Ectodermal cell (in vitro differentiated cells): ENCODE measurements around the gene SPAG17.
A peak's percentile ranks its signal among the peaks of the same experiment; 100 is the strongest.

ENCODE experiments used
- H3K27ac ChIP-seq: 2 replicates; pipeline ENCODE4 v1.7.0; 2013; ENCODE audit warnings: mild to moderate bottlenecking, low read depth, low read length; ENCODE audit not compliant: insufficient read depth, poor library complexity, severe bottlenecking
- H3K27me3 ChIP-seq: 2 replicates; pipeline ENCODE4 v1.7.0; 2013; ENCODE audit warnings: mild to moderate bottlenecking, low read length; ENCODE audit not compliant: insufficient read depth, control insufficient read depth, poor library complexity, severe bottlenecking
- H3K36me3 ChIP-seq: one replicate; pipeline ENCODE4 v1.7.0; 2013; ENCODE audit warnings: low read length; ENCODE audit not compliant: control insufficient read depth, insufficient read depth
- H3K4me1 ChIP-seq: one replicate; pipeline ENCODE4 v1.7.0; 2013; ENCODE audit warnings: low read length; ENCODE audit not compliant: control insufficient read depth, insufficient read depth
- H3K4me3 ChIP-seq: 2 replicates; pipeline ENCODE4 v1.7.0; 2013; ENCODE audit warnings: low read depth, low read length, control low read depth; ENCODE audit not compliant: insufficient read depth
- H3K9me3 ChIP-seq: 2 replicates; pipeline ENCODE4 v1.7.0; 2013; ENCODE audit warnings: mild to moderate bottlenecking, low read length, moderate library complexity; ENCODE audit not compliant: control insufficient read depth
- WGBS, 2 experiments: methylation state at CpG; one replicate each; pipeline ENCODE4 v1.1.7; 2013; ENCODE audit warnings: missing lambda C conversion rate in 2 of 2; 5-methylcytosine and 5-hydroxymethylcytosine counted together

The SPAG17 gene

DNA sequence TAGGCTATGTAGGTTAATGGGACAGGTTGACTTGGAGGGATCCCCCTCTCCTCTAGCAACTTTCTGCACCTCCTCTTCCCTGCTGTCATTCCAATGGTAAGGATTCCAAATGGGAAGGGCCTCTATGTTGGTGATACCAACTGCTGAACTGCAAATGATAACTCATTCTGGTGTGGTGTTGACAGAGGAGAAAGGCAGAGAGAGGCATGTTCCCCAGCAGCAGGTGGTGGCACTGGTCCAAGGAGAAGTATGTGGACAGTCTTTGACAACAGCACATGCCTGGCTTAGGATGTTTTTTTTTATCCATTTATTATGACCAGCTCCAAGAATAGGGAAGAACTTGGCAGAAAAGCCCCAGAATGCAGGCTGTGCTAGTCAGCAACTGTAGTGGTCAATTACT lies 19.6 kb upstream of the SPAG17 start:
- Histone ChIP-seq H3K27ac (no peak overlapping the region), H3K4me1 (no peaks in the 10 kb centered on the region), H3K27me3 (no peaks in the 10 kb centered on the region), H3K4me3 (no peak overlapping the region), H3K36me3 (no peaks in the 10 kb centered on the region), H3K9me3 (no peaks in the 10 kb centered on the region)

DNA sequence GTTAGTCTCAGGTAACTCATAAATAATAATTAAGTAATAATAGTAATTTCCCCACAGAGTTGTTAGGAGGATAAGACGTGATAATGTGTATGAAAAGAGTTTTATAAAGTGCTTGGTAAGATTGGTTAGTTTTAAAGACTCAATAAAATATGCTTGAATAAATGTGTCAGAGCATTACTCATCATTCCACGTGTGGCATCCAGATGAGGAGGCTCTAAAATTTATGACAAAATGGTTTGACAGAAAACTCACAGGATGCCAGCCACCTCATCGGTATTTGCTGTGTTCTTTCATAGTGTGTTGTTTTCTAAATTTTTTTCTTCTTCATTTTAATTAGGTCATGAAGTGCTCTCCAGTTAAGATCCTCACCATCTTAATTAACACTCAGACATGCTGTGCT lies 19.1 kb upstream of the SPAG17 start:
- Histone ChIP-seq H3K4me1 (no peaks in the 10 kb centered on the region), H3K4me3 (no peak overlapping the region), H3K36me3 (no peaks in the 10 kb centered on the region), H3K27me3 (no peaks in the 10 kb centered on the region), H3K9me3 (no peaks in the 10 kb centered on the region), H3K27ac (no peak overlapping the region)
- 86 to 98% methylated on average over 2 to 3 of the region's 3 CpGs for WGBS, 2 experiments

DNA sequence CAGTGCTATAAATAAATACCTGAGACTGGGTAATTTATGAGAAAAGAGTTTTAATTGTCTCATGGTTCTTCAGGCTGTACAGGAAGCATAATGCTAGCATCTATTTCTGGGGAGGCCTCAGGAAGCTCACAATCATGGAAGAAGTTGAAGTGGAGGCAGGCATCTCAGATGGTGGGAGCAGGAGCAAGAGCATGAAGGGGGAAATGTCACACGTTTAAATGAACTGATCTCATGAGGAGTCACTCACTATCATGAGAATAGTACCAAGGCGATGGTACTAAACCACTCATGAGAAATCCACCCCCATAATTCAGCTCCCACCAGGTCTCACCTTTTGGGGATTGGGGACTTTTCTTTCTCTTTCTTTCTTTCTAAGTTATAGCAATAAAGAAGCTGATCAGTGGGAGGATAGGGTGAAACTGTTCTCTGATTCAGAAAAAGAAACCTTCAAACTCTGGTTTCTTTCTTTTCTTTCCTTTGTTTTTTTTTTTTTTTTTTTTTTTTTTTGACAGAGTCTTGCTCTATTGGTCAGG lies 17.1 kb upstream of the SPAG17 start:
- no peaks in the 10 kb centered on the region for H3K27me3 ChIP-seq
- H3K4me1 ChIP-seq: no peaks in the 10 kb centered on the region
- H3K36me3 ChIP-seq: no peaks in the 10 kb centered on the region
- no peak overlapping the region for H3K4me3 ChIP-seq
- no peaks in the 10 kb centered on the region for H3K9me3 ChIP-seq
- 89 to 90% methylated on average over 1 to 2 of the region's 2 CpGs for WGBS, 2 experiments
- no peak overlapping the region for H3K27ac ChIP-seq

- Histone ChIP-seq H3K27me3 (no peaks in the 10 kb centered on the region), H3K4me1 (no peaks in the 10 kb centered on the region), H3K4me3 (no peak overlapping the region), H3K9me3 (no peaks in the 10 kb centered on the region), H3K27ac (no peak overlapping the region), H3K36me3 (no peaks in the 10 kb centered on the region)
- WGBS, 2 experiments: 81 to 89% methylated on average over 3 of the region's 3 CpGs
Measured at GRCh38 chr1:118201524-118201923, 16.5 kb upstream of the SPAG17 start.

DNA sequence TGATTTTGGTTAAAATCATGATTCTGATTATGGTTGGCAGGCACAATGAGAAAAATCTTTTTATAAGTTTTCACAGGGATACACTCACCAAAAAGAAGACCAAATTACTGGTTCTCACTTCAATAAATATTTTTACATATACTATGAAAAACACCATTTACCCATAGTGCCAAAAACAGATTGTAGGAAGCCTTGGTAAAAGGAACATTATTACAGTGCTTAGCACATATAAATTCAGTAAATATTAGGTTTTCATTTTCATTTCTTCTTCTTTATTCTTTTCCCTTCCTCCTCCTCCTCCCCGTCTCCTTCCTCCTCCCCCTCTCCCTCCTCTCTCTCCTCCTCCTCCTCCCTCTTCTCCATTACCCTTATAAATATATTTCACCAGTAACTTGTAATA lies 15.8 kb upstream of the SPAG17 start:
- Histone ChIP-seq H3K4me1 (no peaks in the 10 kb centered on the region), H3K27ac (no peak overlapping the region), H3K27me3 (no peaks in the 10 kb centered on the region), H3K4me3 (no peak overlapping the region), H3K9me3 (no peaks in the 10 kb centered on the region), H3K36me3 (no peaks in the 10 kb centered on the region)
- WGBS, 2 experiments: 89 to 100% methylated on average over 1 of the region's 1 CpG

- Histone ChIP-seq H3K36me3 (no peaks in the 10 kb centered on the region), H3K9me3 (no peaks in the 10 kb centered on the region), H3K4me3 (no peak overlapping the region), H3K27me3 (no peaks in the 10 kb centered on the region), H3K4me1 (peaks cover 4% of the 10 kb centered on the region), H3K27ac (no peak overlapping the region)
- WGBS, 2 experiments: 75 to 94% methylated on average over 1 of the region's 1 CpG
Measured at GRCh38 chr1:118190561-118190960, 5.5 kb upstream of the SPAG17 start.

DNA sequence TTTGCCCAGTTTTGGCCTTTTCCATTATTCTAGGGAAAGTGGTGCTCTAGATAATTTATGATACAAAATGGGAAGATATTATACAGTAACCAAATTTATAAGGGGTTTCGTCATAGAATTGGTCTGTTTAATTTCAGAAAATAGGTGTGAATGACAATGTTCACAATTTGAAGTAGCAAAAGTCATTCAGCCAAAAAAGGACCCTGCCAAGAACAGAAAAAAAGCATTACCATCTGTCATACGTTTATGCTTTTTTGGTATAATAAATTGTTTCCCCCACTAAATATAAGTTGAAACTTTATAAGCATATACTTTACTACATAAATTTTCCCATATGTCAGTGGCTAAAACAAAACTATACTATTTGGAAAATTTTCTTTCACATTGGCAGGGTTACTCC lies 4.5 kb upstream of the SPAG17 start:
- Histone ChIP-seq H3K4me1 (peaks cover 9% of the 10 kb centered on the region), H3K4me3 (no peak overlapping the region), H3K27me3 (no peaks in the 10 kb centered on the region), H3K9me3 (no peaks in the 10 kb centered on the region), H3K36me3 (no peaks in the 10 kb centered on the region), H3K27ac (no peak overlapping the region)
- WGBS, 2 experiments: 100% methylated on average over 1 of the region's 2 CpGs; no CpG with 5 or more reads in 1 of the 2 experiments

GRCh38 chr1:118188411-118188810 lies 3.4 kb upstream of the SPAG17 start:
- Histone ChIP-seq H3K27me3 (no peaks in the 10 kb centered on the region), H3K27ac (no peak overlapping the region), H3K9me3 (no peaks in the 10 kb centered on the region), H3K4me3 (no peak overlapping the region), H3K36me3 (no peaks in the 10 kb centered on the region), H3K4me1 (peaks cover 10% of the 10 kb centered on the region)
- WGBS, 2 experiments: 92 to 100% methylated on average over 1 of the region's 1 CpG

DNA sequence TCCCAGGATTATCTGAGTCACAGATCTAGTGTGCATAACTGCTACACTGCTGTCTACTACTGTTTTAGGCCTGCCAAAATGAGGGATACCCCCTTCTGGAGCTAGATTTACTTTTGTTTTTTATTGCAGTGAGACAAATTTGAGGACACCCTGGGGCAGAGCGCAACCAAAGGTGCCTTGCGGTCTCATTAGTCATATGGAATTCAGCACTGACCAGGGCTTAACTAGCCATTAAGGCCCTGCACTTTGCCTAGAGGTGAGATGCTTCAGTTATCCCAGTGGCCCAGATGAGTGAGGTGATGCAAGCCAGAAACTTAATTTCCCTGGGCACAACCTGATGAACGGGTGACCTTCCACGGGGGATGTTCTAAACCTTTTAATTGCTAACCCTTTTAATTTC lies 998 bp upstream of the SPAG17 start:
- Histone ChIP-seq H3K27ac (no peak overlapping the region), H3K9me3 (no peaks in the 10 kb centered on the region), H3K27me3 (no peaks in the 10 kb centered on the region), H3K36me3 (no peaks in the 10 kb centered on the region), H3K4me3 (no peak overlapping the region), H3K4me1 (peaks cover 10% of the 10 kb centered on the region)
- WGBS, 2 experiments: 92 to 96% methylated on average over 4 of the region's 4 CpGs

DNA sequence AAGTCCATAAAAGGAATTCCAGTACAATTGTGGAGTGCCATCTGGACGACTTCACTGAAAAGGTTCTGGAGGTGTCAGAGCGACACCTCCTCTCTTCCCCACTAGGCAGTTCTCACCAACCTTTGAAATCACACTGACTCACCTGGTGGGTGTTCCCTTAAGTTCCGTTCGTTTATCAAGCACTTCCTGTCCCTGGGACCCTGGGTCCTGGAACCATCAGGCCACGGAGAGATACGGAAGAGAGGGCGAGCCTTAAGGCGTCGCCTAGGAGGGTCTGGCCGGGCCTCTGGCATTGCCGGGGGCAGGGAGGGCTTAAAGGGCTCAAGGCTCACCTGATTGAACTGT lies 317 bp downstream of the SPAG17 start:
- H3K27ac ChIP-seq: no peak overlapping the region
- H3K36me3 ChIP-seq: no peaks in the 10 kb centered on the region
- WGBS, 2 experiments: 69 to 73% methylated on average over 11 of the region's 11 CpGs
- H3K9me3 ChIP-seq: no peaks in the 10 kb centered on the region
- peak overlapping the region; percentile 52 for H3K4me3 ChIP-seq
- H3K4me1 ChIP-seq: peaks cover 10% of the 10 kb centered on the region
- H3K27me3 ChIP-seq: no peaks in the 10 kb centered on the region

DNA sequence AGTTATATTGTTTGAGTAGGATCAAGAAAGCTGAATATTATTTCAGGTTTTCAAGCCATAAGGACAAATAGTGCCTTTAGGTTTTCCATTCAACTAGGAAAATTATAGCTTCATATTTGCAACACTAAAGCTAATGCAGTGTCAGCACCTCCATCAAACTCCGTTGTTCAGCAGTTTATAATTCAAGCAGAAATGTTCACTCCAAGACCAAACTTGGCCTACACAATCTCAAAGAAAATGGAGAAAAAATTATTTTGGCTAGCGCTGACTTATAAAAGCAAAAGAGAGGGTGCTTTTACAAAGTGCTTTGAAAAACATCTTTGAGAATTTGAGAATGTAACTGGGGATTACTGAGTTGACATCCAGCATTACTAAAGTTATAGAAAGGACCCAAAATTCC lies 1.4 kb downstream of the SPAG17 start:
- no peaks in the 10 kb centered on the region for H3K27me3 ChIP-seq

More for the DNA sequence above, 1.4 kb downstream of the SPAG17 start:
- Histone ChIP-seq H3K27ac (no peak overlapping the region), H3K9me3 (no peaks in the 10 kb centered on the region), H3K4me1 (peaks cover 10% of the 10 kb centered on the region), H3K36me3 (no peaks in the 10 kb centered on the region), H3K4me3 (no peak overlapping the region)
- WGBS, 2 experiments: 97 to 100% methylated on average over 2 of the region's 2 CpGs
